ENCODE results near the gene CSH1. TPM values are rescaled to one million over a fixed set of nuclear protein-coding genes. Genes with fewer than 3 reads are reported as not detected.

The CSH1 gene
- total and polyA plus RNA-seq, 2 experiments from 2014 or later = not detected

DNA sequence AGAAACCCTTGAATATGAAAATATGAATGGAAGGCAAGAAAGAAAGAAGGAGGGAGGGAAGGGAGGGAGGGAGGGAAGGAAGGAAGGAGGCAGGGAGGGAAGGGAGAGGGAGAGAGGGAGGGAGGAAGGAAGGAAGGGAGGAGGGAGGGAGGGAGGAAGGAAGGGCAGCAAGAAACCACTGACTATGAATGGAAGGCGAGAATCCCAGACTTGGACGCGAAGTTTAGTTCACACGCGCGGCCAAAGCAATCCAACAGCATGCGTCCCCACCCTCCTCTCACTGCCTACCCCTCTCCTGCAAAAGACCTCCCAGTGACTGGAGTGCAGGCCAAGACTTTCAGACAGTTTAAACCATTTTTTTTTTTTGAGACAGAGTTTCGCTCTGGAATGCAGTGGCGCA is 46.0 kb downstream of the CSH1 start:
- no peaks in the 10 kb centered on the region for H3K4me1 ChIP-seq (ENCODE audit: low read depth)
- TF ChIP-seq, protein P1, sequence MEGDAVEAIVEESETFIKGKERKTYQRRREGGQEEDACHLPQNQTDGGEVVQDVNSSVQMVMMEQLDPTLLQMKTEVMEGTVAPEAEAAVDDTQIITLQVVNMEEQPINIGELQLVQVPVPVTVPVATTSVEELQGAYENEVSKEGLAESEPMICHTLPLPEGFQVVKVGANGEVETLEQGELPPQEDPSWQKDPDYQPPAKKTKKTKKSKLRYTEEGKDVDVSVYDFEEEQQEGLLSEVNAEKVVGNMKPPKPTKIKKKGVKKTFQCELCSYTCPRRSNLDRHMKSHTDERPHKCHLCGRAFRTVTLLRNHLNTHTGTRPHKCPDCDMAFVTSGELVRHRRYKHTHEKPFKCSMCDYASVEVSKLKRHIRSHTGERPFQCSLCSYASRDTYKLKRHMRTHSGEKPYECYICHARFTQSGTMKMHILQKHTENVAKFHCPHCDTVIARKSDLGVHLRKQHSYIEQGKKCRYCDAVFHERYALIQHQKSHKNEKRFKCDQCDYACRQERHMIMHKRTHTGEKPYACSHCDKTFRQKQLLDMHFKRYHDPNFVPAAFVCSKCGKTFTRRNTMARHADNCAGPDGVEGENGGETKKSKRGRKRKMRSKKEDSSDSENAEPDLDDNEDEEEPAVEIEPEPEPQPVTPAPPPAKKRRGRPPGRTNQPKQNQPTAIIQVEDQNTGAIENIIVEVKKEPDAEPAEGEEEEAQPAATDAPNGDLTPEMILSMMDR (IDR thresholded peaks at IDR 0.05; ENCODE audit: low read depth, low read length) = no peak
- no peak overlapping the region for H3K4me3 ChIP-seq
- no peaks in the 10 kb centered on the region for H3K36me3 ChIP-seq
- peaks cover 11% of the 10 kb centered on the region for H3K27me3 ChIP-seq
- H3K9me3 ChIP-seq (ENCODE audit: low read depth) = no peaks in the 10 kb centered on the region
- no peak for DNase-seq (ENCODE audit: low read depth in 1 of 2, low spot score in 1 of 2)
- H3K27ac ChIP-seq = no peak overlapping the region

- Histone ChIP-seq H3K27ac (no peak overlapping the region), H3K36me3 (no peaks in the 10 kb centered on the region), H3K9me3 (ENCODE audit: low read depth) (no peaks in the 10 kb centered on the region), H3K4me1 (ENCODE audit: low read depth) (no peaks in the 10 kb centered on the region), H3K27me3 (peaks cover 11% of the 10 kb centered on the region), H3K4me3 (no peak overlapping the region)
- peak; percentile 83 to 95 for DNase-seq (ENCODE audit: low read depth in 1 of 2, low spot score in 1 of 2)
- TF ChIP-seq, protein P1 (IDR thresholded peaks at IDR 0.05; ENCODE audit: low read depth, low read length) = peak; percentile 71
Measured at GRCh38 chr17:63848834-63849689, 47.3 kb downstream of the CSH1 start.

GRCh38 chr17:63847525-63848249 is 48.7 kb downstream of the CSH1 start:
- TF ChIP-seq, protein P1 (IDR thresholded peaks at IDR 0.05; ENCODE audit: low read depth, low read length) = no peak
- Histone ChIP-seq H3K36me3 (no peaks in the 10 kb centered on the region), H3K4me3 (no peak overlapping the region), H3K9me3 (ENCODE audit: low read depth) (no peaks in the 10 kb centered on the region), H3K4me1 (ENCODE audit: low read depth) (no peaks in the 10 kb centered on the region), H3K27ac (no peak overlapping the region), H3K27me3 (peaks cover 11% of the 10 kb centered on the region)
- DNase-seq (ENCODE audit: low read depth in 1 of 2, low spot score in 1 of 2) = no peak

- DNase-seq (ENCODE audit: low read depth in 1 of 2, low spot score in 1 of 2) = no peak
- H3K4me1 ChIP-seq (ENCODE audit: low read depth) = peaks cover 11% of the 10 kb centered on the region
- TF ChIP-seq, protein P1 (IDR thresholded peaks at IDR 0.05; ENCODE audit: low read depth, low read length) = no peak
- no peak overlapping the region for H3K4me3 ChIP-seq
- H3K9me3 ChIP-seq (ENCODE audit: low read depth) = no peaks in the 10 kb centered on the region
- H3K27ac ChIP-seq = no peak overlapping the region
- H3K36me3 ChIP-seq = no peaks in the 10 kb centered on the region
- H3K27me3 ChIP-seq = peaks cover 11% of the 10 kb centered on the region
Measured at GRCh38 chr17:63845509-63845908, 50.9 kb downstream of the CSH1 start.

Other genes with a start within 250 kb of the CSH1 start
- 58.8 and 76.3 TPM in 2 replicates for gene LIMD2, start 196.4 kb downstream of the CSH1 start, total RNA-seq
- 58.6 and 74.1 TPM in 2 replicates for gene LIMD2, start 196.4 kb downstream of the CSH1 start, polyA plus RNA-seq
- 22.7 and 30.3 TPM in 2 replicates for gene STRADA, start 154.8 kb downstream of the CSH1 start, total RNA-seq
- gene STRADA, start 154.8 kb downstream of the CSH1 start, polyA plus RNA-seq = 43.2 and 53.1 TPM in 2 replicates
- gene CCDC47, start 123.0 kb downstream of the CSH1 start, total RNA-seq = 27.6 and 30.0 TPM in 2 replicates
- gene CCDC47, start 123.0 kb downstream of the CSH1 start, polyA plus RNA-seq = 54.7 and 56.5 TPM in 2 replicates
- gene DDX42, start 122.4 kb downstream of the CSH1 start, total RNA-seq = 49.0 and 91.0 TPM in 2 replicates
- 58.1 and 71.6 TPM in 2 replicates for gene DDX42, start 122.4 kb downstream of the CSH1 start, polyA plus RNA-seq
- gene PSMC5, start 69.1 kb downstream of the CSH1 start, total RNA-seq = 42.7 and 57.7 TPM in 2 replicates
- 144 and 230 TPM in 2 replicates for gene PSMC5, start 69.1 kb downstream of the CSH1 start, polyA plus RNA-seq
- gene FTSJ3, start 68.9 kb downstream of the CSH1 start, total RNA-seq = 43.1 and 47.2 TPM in 2 replicates
- gene FTSJ3, start 68.9 kb downstream of the CSH1 start, polyA plus RNA-seq = 52.2 and 57.3 TPM in 2 replicates
- 39.2 and 67.6 TPM in 2 replicates for gene SMARCD2, start 53.9 kb downstream of the CSH1 start, total RNA-seq
- gene SMARCD2, start 53.9 kb downstream of the CSH1 start, polyA plus RNA-seq = 40.3 and 45.4 TPM in 2 replicates
- not detected in 2 replicates for gene CSH2, start 22.9 kb downstream of the CSH1 start, total RNA-seq
- gene CSH2, start 22.9 kb downstream of the CSH1 start, polyA plus RNA-seq = not detected in 2 replicates
- not detected in 2 replicates for gene GH2, start 14.6 kb downstream of the CSH1 start, total RNA-seq
- gene GH2, start 14.6 kb downstream of the CSH1 start, polyA plus RNA-seq = 0.35 TPM in 1 of 2 replicates, not detected in the other
- gene CSHL1, start 14.7 kb upstream of the CSH1 start, total RNA-seq = not detected in 2 replicates
- gene CSHL1, start 14.7 kb upstream of the CSH1 start, polyA plus RNA-seq = not detected in 2 replicates
- not detected in 2 replicates for gene GH1, start 22.3 kb upstream of the CSH1 start, total RNA-seq
- not detected in 2 replicates for gene GH1, start 22.3 kb upstream of the CSH1 start, polyA plus RNA-seq
- gene CD79B, start 35.8 kb upstream of the CSH1 start, total RNA-seq = not detected in 2 replicates
- gene CD79B, start 35.8 kb upstream of the CSH1 start, polyA plus RNA-seq = 0.23 TPM in 1 of 2 replicates, not detected in the other
- 0.63 and 0.78 TPM in 2 replicates for gene SCN4A, start 76.3 kb upstream of the CSH1 start, total RNA-seq
- 0.49 TPM in 1 of 2 replicates, not detected in the other for gene SCN4A, start 76.3 kb upstream of the CSH1 start, polyA plus RNA-seq
- 2.9 and 3.6 TPM in 2 replicates for gene PRR29, start 101.8 kb upstream of the CSH1 start, total RNA-seq
- 1.7 and 4.9 TPM in 2 replicates for gene PRR29, start 101.8 kb upstream of the CSH1 start, polyA plus RNA-seq
- gene ICAM2, start 124.1 kb upstream of the CSH1 start, total RNA-seq = not detected in 2 replicates
- gene ICAM2, start 124.1 kb upstream of the CSH1 start, polyA plus RNA-seq = 1.1 and 2.3 TPM in 2 replicates
- 6.6 and 8.9 TPM in 2 replicates for gene ERN1, start 233.6 kb upstream of the CSH1 start, total RNA-seq
- gene ERN1, start 233.6 kb upstream of the CSH1 start, polyA plus RNA-seq = 12.4 and 17.9 TPM in 2 replicates

All from cardiac muscle cell (in vitro differentiated cells and primary cell).